H9 (cell line): ENCODE results near the gene NCAPH2. TPM values are rescaled to one million over a fixed set of nuclear protein-coding genes. Genes with fewer than 3 reads are reported as not detected.

Source experiments
- DNase-seq: peaks from one replicate; pipeline ENCODE4 v3.0.0-alpha.2; 2017
- H2AFZ ChIP-seq: one replicate; pipeline ENCODE4 v1.6.1; 2013; ENCODE audit warnings: mild to moderate bottlenecking, low read length, control low read depth, moderate library complexity
- H2AK5ac ChIP-seq: 2 replicates; pipeline ENCODE4 v1.6.1; 2013; ENCODE audit warnings: low read length, control low read depth, mixed read lengths; ENCODE audit not compliant: insufficient read length
- H2BK120ac ChIP-seq: one replicate; pipeline ENCODE4 v1.6.1; 2013; ENCODE audit warnings: low read depth, mild to moderate bottlenecking, low read length, control low read depth, inconsistent platforms; ENCODE audit not compliant: poor library complexity, severe bottlenecking
- H2BK12ac ChIP-seq: 2 replicates; pipeline ENCODE4 v1.6.1; 2013; ENCODE audit warnings: low read length, control low read depth, mixed read lengths, low read depth; ENCODE audit not compliant: insufficient read length
- H2BK15ac ChIP-seq: 2 replicates; pipeline ENCODE4 v1.6.1; 2013; ENCODE audit warnings: low read depth, low read length, control low read depth
- H2BK20ac ChIP-seq: one replicate; pipeline ENCODE4 v1.6.1; 2013; ENCODE audit warnings: low read depth, mild to moderate bottlenecking, low read length, control low read depth, inconsistent platforms; ENCODE audit not compliant: poor library complexity, severe bottlenecking
- H2BK5ac ChIP-seq: 2 replicates; pipeline ENCODE4 v1.6.1; 2013; ENCODE audit warnings: low read length, control low read depth, mixed read lengths; ENCODE audit not compliant: insufficient read length
- H3K14ac ChIP-seq: 2 replicates; pipeline ENCODE4 v1.6.1; 2013; ENCODE audit warnings: low read length, control low read depth; ENCODE audit not compliant: insufficient read depth
- H3K18ac ChIP-seq: 2 replicates; pipeline ENCODE4 v1.6.1; 2013; ENCODE audit warnings: low read depth, mild to moderate bottlenecking, mixed read lengths, low read length, control low read depth; ENCODE audit not compliant: insufficient read length
- H3K23ac ChIP-seq: 2 replicates; pipeline ENCODE4 v1.6.1; 2013; ENCODE audit warnings: low read length, control low read depth, mixed read lengths, low read depth; ENCODE audit not compliant: insufficient read length
- H3K23me2 ChIP-seq: 2 replicates; pipeline ENCODE4 v1.6.1; 2013; ENCODE audit warnings: low read depth, mild to moderate bottlenecking, mixed read lengths, low read length, control low read depth; ENCODE audit not compliant: insufficient read length, poor library complexity, severe bottlenecking
- H3K27ac ChIP-seq: 2 replicates; pipeline ENCODE4 v1.5.1; 2013; ENCODE audit warnings: low read length, control low read depth, mixed read lengths, low read depth; ENCODE audit not compliant: insufficient read length
- H3K27me3 ChIP-seq: 2 replicates; pipeline ENCODE4 v1.6.1; 2013; ENCODE audit warnings: low read length, control low read depth, inconsistent platforms; ENCODE audit not compliant: insufficient read depth
- H3K4ac ChIP-seq: 2 replicates; pipeline ENCODE4 v1.6.1; 2013; ENCODE audit warnings: low read depth, mild to moderate bottlenecking, control low read depth, inconsistent platforms, low read length, moderate library complexity
- H3K4me1 ChIP-seq: 2 replicates; pipeline ENCODE4 v1.6.1; 2013; ENCODE audit warnings: low read length, control low read depth, inconsistent platforms; ENCODE audit not compliant: insufficient read depth
- H3K4me2 ChIP-seq: 2 replicates; pipeline ENCODE4 v1.6.1; 2013; ENCODE audit warnings: low read length, control low read depth, mixed read lengths; ENCODE audit not compliant: insufficient read length, insufficient read depth
- H3K56ac ChIP-seq: 2 replicates; pipeline ENCODE4 v1.6.1; 2013; ENCODE audit warnings: low read depth, mild to moderate bottlenecking, mixed read lengths, low read length, control low read depth; ENCODE audit not compliant: insufficient read length
- H3K79me1 ChIP-seq: 2 replicates; pipeline ENCODE4 v1.6.1; 2013; ENCODE audit warnings: low read depth, mild to moderate bottlenecking, moderate library complexity, low read length, control low read depth, inconsistent platforms; ENCODE audit not compliant: insufficient read depth, poor library complexity, severe bottlenecking
- H3K79me2 ChIP-seq: 2 replicates; pipeline ENCODE4 v1.6.1; 2013; ENCODE audit warnings: low read length, control low read depth, inconsistent platforms; ENCODE audit not compliant: insufficient read depth
- H3K9ac ChIP-seq: 2 replicates; pipeline ENCODE4 v1.6.1; 2013; ENCODE audit warnings: low read length, control low read depth, mixed read lengths; ENCODE audit not compliant: insufficient read length; ENCODE audit errors: extremely low read depth
- H3K9me3 ChIP-seq: one replicate; pipeline ENCODE4 v1.6.1; 2013; ENCODE audit warnings: low read depth, low read length, inconsistent platforms; ENCODE audit not compliant: control insufficient read depth
- H3T11ph ChIP-seq: one replicate; pipeline ENCODE4 v1.6.1; 2013; ENCODE audit warnings: mild to moderate bottlenecking, low read length, control low read depth, inconsistent platforms
- H4K20me1 ChIP-seq: one replicate; pipeline ENCODE4 v1.6.1; 2013; ENCODE audit not compliant: control insufficient read depth, insufficient read length, insufficient read depth
- H4K5ac ChIP-seq: 2 replicates; pipeline ENCODE4 v1.6.1; 2013; ENCODE audit warnings: low read depth, mild to moderate bottlenecking, mixed read lengths, low read length, control low read depth; ENCODE audit not compliant: insufficient read length
- H4K8ac ChIP-seq: replicated peaks from 2 replicates; pipeline ENCODE4 v1.6.1; 2013; ENCODE audit warnings: low read length, control low read depth, mixed read lengths, low read depth; ENCODE audit not compliant: insufficient read length
- H4K91ac ChIP-seq: 2 replicates; pipeline ENCODE4 v1.6.1; 2013; ENCODE audit warnings: low read depth, mild to moderate bottlenecking, moderate library complexity, mixed read lengths, low read length, control low read depth; ENCODE audit not compliant: insufficient read length
- H3K27ac Mint-ChIP-seq, 3 experiments: 2 replicates in 2 of 3; 3 replicates in 1 of 3; pipeline ENCODE4 v1.8.0; 2020 to 2021; ENCODE audit warnings: mixed read lengths in 3 of 3, mild to moderate bottlenecking in 1 of 3, moderate library complexity in 1 of 3
- H3K27me3 Mint-ChIP-seq: 2 replicates; pipeline ENCODE4 v1.8.0; 2021; ENCODE audit warnings: low read depth, mild to moderate bottlenecking, moderate library complexity, mixed read lengths
- H3K36me3 Mint-ChIP-seq, 3 experiments: 2 replicates in 2 of 3; 3 replicates in 1 of 3; pipeline ENCODE4 v1.8.0; 2020 to 2021; ENCODE audit warnings: low read depth in 3 of 3, mixed read lengths in 3 of 3; ENCODE audit not compliant: insufficient read depth in 1 of 3
- H3K4me1 Mint-ChIP-seq, 2 experiments: 2 replicates each; pipeline ENCODE4 v1.8.0; 2020; ENCODE audit warnings: mixed read lengths in 2 of 2
- H3K4me3 Mint-ChIP-seq, 2 experiments: 2 replicates in 1 of 2; 3 replicates in 1 of 2; pipeline ENCODE4 v1.8.0; 2020 to 2021; ENCODE audit warnings: mild to moderate bottlenecking in 2 of 2, mixed read lengths in 2 of 2, moderate library complexity in 1 of 2
- H3K9me3 Mint-ChIP-seq, 2 experiments: 2 replicates in 1 of 2; 3 replicates in 1 of 2; pipeline ENCODE4 v1.8.0; 2020; ENCODE audit warnings: mild to moderate bottlenecking in 2 of 2, mixed read lengths in 2 of 2, moderate library complexity in 1 of 2
- CTCF ChIP-seq: fragments of 200-600 bp; sonication (generic); conservative IDR thresholded peaks from 3 replicates; pipeline ENCODE4 v1.8.0; 2021; ENCODE audit warnings: antibody characterized with exemption, mild to moderate bottlenecking
- WGBS: extraction: QIAGEN DNeasy Blood & Tissue Kit; methylation state at CpG from one replicate; pipeline ENCODE4 v1.1.7; 2013; ENCODE audit warnings: missing lambda C conversion rate, low lambda C conversion rate, mixed read lengths; ENCODE audit not compliant: insufficient read length; ENCODE audit errors: extremely low coverage; 5-methylcytosine and 5-hydroxymethylcytosine counted together
- total RNA-seq: library from RNA; stranded (reverse); gene quantifications from 2 replicates; pipeline ENCODE4 v1.2.1, GENCODE V29; 2021

Gene NCAPH2
- total RNA-seq, 1 experiment from 2014 or later = 76.2 TPM

- Histone ChIP-seq H3K23ac (no peak overlapping the region), H4K91ac (no peak overlapping the region), H2AK5ac (no peak overlapping the region), H3T11ph (no peak overlapping the region), H3K4me2 (no peak overlapping the region), H3K9me3 (no peaks in the 10 kb centered on the region), H4K5ac (no peak overlapping the region), H4K20me1 (peaks cover 4% of the 10 kb centered on the region), H2BK12ac (no peak overlapping the region), H3K79me1 (peaks cover 19% of the 10 kb centered on the region), H3K27me3 (no peaks in the 10 kb centered on the region), H3K14ac (no peak overlapping the region), H2BK15ac (no peak overlapping the region), H3K9ac (no peak overlapping the region), H4K8ac (no peak overlapping the region), H2BK5ac (no peak overlapping the region), H3K27ac (no peak overlapping the region), H2BK20ac (no peak overlapping the region), H3K4me1 (no peaks in the 10 kb centered on the region; the same call in 1 of the 2 replicates), H3K56ac (no peak overlapping the region), H3K79me2 (peaks cover 16% of the 10 kb centered on the region; the same call in 1 of the 2 replicates), H3K23me2 (peaks cover 11% of the 10 kb centered on the region), H2BK120ac (no peak overlapping the region), H3K18ac (no peak overlapping the region), H3K4ac (no peak overlapping the region), H2AFZ (no peak overlapping the region)
- H3K27me3 Mint-ChIP-seq = no peaks in the 10 kb centered on the region; the same call in 1 of the 2 replicates
- no peak for DNase-seq
- peak overlapping the region in 1 of 2 experiments; percentile 14; a peak in 1 of 5 replicates for H3K4me3 Mint-ChIP-seq
- H3K36me3 Mint-ChIP-seq = peaks cover 14 to 26% (median 15%) of the 10 kb centered on the region in 3 experiments
- peak overlapping the region in 2 of 3 experiments; percentile 25 to 68; a peak in 2 of 7 replicates for H3K27ac Mint-ChIP-seq
- no peaks in the 10 kb centered on the region for H3K9me3 Mint-ChIP-seq
- TF ChIP-seq CTCF = no peak
- H3K4me1 Mint-ChIP-seq = peaks cover 28 to 30% of the 10 kb centered on the region in 2 experiments
- no CpG with 5 or more reads among the region's 6 CpGs for WGBS
Measured at GRCh38 chr22:50470491-50470890, 37.5 kb upstream of the NCAPH2 start.
